Chondrocyte (in vitro differentiated cells): ENCODE results near the gene TRERF1. TPM values are rescaled to one million over a fixed set of nuclear protein-coding genes. Genes with fewer than 3 reads are reported as not detected.

ENCODE experiments used
- DNase-seq: peaks from one replicate; pipeline ENCODE4 v3.0.0; 2021; ENCODE audit warnings: mixed read lengths, low spot score
- H3K27ac Mint-ChIP-seq: one replicate; pipeline ENCODE4 v1.8.0; 2021; ENCODE audit warnings: mild to moderate bottlenecking, moderate library complexity, mixed read lengths; ENCODE audit not compliant: unreplicated experiment
- H3K27me3 Mint-ChIP-seq: 2 replicates; pipeline ENCODE4 v1.8.0; 2021; ENCODE audit warnings: low read depth, mixed read lengths
- H3K36me3 Mint-ChIP-seq: 2 replicates; pipeline ENCODE4 v1.8.0; 2021; ENCODE audit warnings: low read depth, mixed read lengths
- H3K4me1 Mint-ChIP-seq: 2 replicates; pipeline ENCODE4 v1.8.0; 2021; ENCODE audit warnings: low read depth, mild to moderate bottlenecking, mixed read lengths
- H3K4me3 Mint-ChIP-seq: one replicate; pipeline ENCODE4 v1.8.0; 2021; ENCODE audit warnings: mild to moderate bottlenecking, moderate library complexity, mixed read lengths; ENCODE audit not compliant: unreplicated experiment
- H3K9me3 Mint-ChIP-seq: 2 replicates; pipeline ENCODE4 v1.8.0; 2021; ENCODE audit warnings: low read depth, mixed read lengths
- CTCF ChIP-seq: fragments of 200-600 bp; sonication (generic); IDR thresholded peaks from 2 replicates; pipeline ENCODE4 v1.5.0; 2021; ENCODE audit warnings: antibody characterized with exemption, mild to moderate bottlenecking, moderate library complexity
- total RNA-seq: library from RNA; stranded (reverse); gene quantifications from 3 replicates; pipeline ENCODE4 v1.2.1, GENCODE V29; 2021

The TRERF1 gene
- total RNA-seq, 1 donor from 2014 or later: 1.8 TPM

- no peaks in the 10 kb centered on the region for H3K27me3 Mint-ChIP-seq
- no peaks in the 10 kb centered on the region for H3K36me3 Mint-ChIP-seq
- TF ChIP-seq CTCF: no peak
- peak overlapping the region; percentile 27 for H3K27ac Mint-ChIP-seq
- H3K4me1 Mint-ChIP-seq: peaks cover 19% of the 10 kb centered on the region
- H3K4me3 Mint-ChIP-seq: no peak overlapping the region
- no peaks in the 10 kb centered on the region for H3K9me3 Mint-ChIP-seq
- no peak for DNase-seq
Measured at GRCh38 chr6:42226645-42227143, 225.0 kb downstream of the TRERF1 start.

GRCh38 chr6:42226161-42226611 is 225.5 kb downstream of the TRERF1 start:
- H3K9me3 Mint-ChIP-seq: no peaks in the 10 kb centered on the region
- peaks cover 19% of the 10 kb centered on the region for H3K4me1 Mint-ChIP-seq
- peak overlapping the region; percentile 75 for H3K27ac Mint-ChIP-seq
- TF ChIP-seq CTCF: no peak
- DNase-seq: no peak
- no peak overlapping the region for H3K4me3 Mint-ChIP-seq
- no peaks in the 10 kb centered on the region for H3K36me3 Mint-ChIP-seq
- H3K27me3 Mint-ChIP-seq: no peaks in the 10 kb centered on the region

- DNase-seq: no peak
- Mint-ChIP-seq H3K27me3 (no peaks in the 10 kb centered on the region), H3K36me3 (no peaks in the 10 kb centered on the region), H3K4me1 (peaks cover 19% of the 10 kb centered on the region), H3K27ac (no peak overlapping the region), H3K9me3 (no peaks in the 10 kb centered on the region), H3K4me3 (no peak overlapping the region)
- no peak for TF ChIP-seq CTCF
Measured at GRCh38 chr6:42225419-42225818, 226.3 kb downstream of the TRERF1 start.

GRCh38 chr6:42225029-42225339 is 226.7 kb downstream of the TRERF1 start:
- Mint-ChIP-seq H3K9me3 (no peaks in the 10 kb centered on the region), H3K4me3 (no peak overlapping the region), H3K36me3 (no peaks in the 10 kb centered on the region), H3K27me3 (no peaks in the 10 kb centered on the region), H3K4me1 (peaks cover 19% of the 10 kb centered on the region), H3K27ac (no peak overlapping the region)
- no peak for DNase-seq
- TF ChIP-seq CTCF: no peak

- no peaks in the 10 kb centered on the region for H3K27me3 Mint-ChIP-seq
- TF ChIP-seq CTCF: no peak
- H3K36me3 Mint-ChIP-seq: no peaks in the 10 kb centered on the region
- peaks cover 19% of the 10 kb centered on the region for H3K4me1 Mint-ChIP-seq
- no peak overlapping the region for H3K4me3 Mint-ChIP-seq
- no peaks in the 10 kb centered on the region for H3K9me3 Mint-ChIP-seq
- DNase-seq: no peak
- no peak overlapping the region for H3K27ac Mint-ChIP-seq
Measured at GRCh38 chr6:42224222-42225028, 227.3 kb downstream of the TRERF1 start.
